ENCODE results near the gene C1orf105.

Gene C1orf105

DNA sequence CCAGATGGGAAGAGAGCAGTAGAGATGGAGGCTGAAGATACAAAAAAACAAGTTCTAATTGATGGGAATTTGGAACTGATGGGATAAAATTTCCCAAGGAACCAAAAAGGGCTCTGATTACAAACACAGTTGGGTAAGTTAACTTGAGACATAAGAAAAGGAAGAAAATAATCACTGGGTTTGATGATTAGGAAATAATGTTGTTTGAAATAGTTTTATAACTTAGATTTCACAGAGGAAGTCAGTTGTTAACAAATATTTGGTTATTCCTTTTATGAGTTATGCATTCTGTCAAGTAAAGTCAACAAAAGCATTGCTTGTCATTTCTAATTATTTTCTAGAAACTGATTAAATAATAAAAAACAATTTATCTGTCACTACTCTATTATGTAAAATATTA lies 92.1 kb downstream of the C1orf105 start:
- no peak for DNase-seq (ENCODE audit: low spot score)
- TF ChIP-seq CTCF (IDR thresholded peaks at IDR 0.05; ENCODE audit: extremely low read depth, insufficient read depth, missing control alignments), result no peak
- in situ Hi-C loops (cut with MboI; ENCODE audit: low pct_unique_long_range_greater_than_20kb, low sequenced_read_pairs, unreplicated experiment), result no loop called here

- in situ Hi-C loops (cut with MboI; ENCODE audit: low pct_unique_long_range_greater_than_20kb, low sequenced_read_pairs, unreplicated experiment), result no loop called here
These were observed 93.0 kb downstream of the C1orf105 start for GRCh38 chr1:172513479-172513878.

DNA sequence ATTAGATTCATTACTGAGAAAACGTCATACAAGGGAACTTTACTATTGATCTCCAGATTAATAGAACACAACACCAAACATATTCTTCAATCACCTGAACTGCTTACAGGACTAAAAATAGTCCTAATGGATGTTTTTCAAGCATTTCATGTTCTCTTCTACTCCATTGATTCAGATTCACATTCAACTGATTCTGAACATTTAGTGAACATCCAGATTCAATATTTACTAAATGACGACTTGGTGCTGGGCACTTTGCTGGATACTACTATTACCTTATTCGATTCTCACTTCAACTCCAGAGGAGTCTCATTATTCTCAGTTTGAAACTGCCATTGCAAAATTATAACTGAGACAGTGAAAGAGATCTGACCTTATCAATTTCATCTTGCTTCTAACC lies 93.6 kb downstream of the C1orf105 start:
- DNase-seq (ENCODE audit: low spot score), result no peak
- in situ Hi-C loops (cut with MboI; ENCODE audit: low pct_unique_long_range_greater_than_20kb, low sequenced_read_pairs, unreplicated experiment), result no loop called here
- no peak for TF ChIP-seq CTCF (IDR thresholded peaks at IDR 0.05; ENCODE audit: extremely low read depth, insufficient read depth, missing control alignments)

More at GRCh38 chr1:172513479-172513878, 93.0 kb downstream of the C1orf105 start:
- TF ChIP-seq CTCF (IDR thresholded peaks at IDR 0.05; ENCODE audit: extremely low read depth, insufficient read depth, missing control alignments), result no peak
- no peak for DNase-seq (ENCODE audit: low spot score)

DNA sequence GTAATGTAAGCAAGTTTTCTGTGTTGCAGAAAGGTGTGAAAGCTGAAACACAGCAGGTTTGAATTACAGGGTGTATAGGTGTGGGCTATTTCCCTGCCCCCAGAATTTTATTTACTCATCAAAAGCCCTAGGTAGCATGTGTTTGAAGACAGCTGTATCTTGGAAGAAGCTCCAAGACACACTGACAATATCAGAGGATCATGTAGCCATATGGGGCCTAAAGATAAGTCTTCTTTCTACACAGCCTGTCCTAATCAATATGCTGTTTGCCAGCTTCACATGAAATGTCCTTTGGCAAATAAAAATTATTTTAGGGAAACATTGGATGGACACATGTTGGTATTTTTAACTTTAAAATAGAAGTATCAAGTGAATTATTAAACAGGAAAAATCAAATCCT lies 95.0 kb downstream of the C1orf105 start:
- no peak for TF ChIP-seq CTCF (IDR thresholded peaks at IDR 0.05; ENCODE audit: extremely low read depth, insufficient read depth, missing control alignments)
- no peak for DNase-seq (ENCODE audit: low spot score)
- in situ Hi-C loops (cut with MboI; ENCODE audit: low pct_unique_long_range_greater_than_20kb, low sequenced_read_pairs, unreplicated experiment), result no loop called here

DNA sequence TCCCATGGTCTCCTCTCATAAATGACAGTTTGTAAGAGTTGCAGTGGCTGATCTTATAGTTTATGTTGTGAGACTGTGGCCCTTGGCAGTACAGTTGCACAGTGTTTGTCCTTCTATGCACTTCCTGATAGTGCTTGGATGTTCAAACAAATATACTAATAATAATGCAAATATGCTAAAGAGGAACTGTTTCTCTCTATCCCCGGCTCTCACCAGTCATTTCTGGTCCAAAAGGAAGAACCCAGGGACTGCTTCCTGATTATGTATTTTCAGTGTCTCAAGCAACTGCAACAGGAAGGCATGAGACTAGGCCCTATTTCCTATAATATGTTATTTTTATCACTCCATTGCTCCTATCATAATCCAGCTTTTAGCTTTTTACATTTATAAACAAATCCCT lies 95.4 kb downstream of the C1orf105 start:
- in situ Hi-C loops (cut with MboI; ENCODE audit: low pct_unique_long_range_greater_than_20kb, low sequenced_read_pairs, unreplicated experiment), result no loop called here
- no peak for DNase-seq (ENCODE audit: low spot score)
- TF ChIP-seq CTCF (IDR thresholded peaks at IDR 0.05; ENCODE audit: extremely low read depth, insufficient read depth, missing control alignments), result no peak

DNA sequence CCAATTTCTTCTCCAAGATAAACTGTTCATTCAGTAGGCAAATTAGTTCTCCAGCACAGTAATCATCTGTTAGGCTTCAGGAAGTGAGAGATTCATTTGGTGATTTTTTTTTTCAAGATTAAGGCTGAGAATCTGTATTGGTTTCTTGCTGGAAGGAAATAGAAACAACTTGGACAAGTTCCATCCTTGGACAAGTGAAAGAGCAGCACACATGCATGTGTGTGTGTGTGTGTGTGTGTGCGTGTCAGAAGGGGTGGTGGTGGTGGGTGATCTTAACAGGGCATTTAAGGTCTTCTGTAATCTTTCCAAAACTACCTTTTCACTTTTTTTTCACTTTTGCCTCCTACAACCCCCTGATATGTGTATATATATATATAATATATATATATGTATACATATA lies 96.6 kb downstream of the C1orf105 start:
- no peak for TF ChIP-seq CTCF (IDR thresholded peaks at IDR 0.05; ENCODE audit: extremely low read depth, insufficient read depth, missing control alignments)
- in situ Hi-C loops (cut with MboI; ENCODE audit: low pct_unique_long_range_greater_than_20kb, low sequenced_read_pairs, unreplicated experiment), result no loop called here
- DNase-seq (ENCODE audit: low spot score), result no peak

DNA sequence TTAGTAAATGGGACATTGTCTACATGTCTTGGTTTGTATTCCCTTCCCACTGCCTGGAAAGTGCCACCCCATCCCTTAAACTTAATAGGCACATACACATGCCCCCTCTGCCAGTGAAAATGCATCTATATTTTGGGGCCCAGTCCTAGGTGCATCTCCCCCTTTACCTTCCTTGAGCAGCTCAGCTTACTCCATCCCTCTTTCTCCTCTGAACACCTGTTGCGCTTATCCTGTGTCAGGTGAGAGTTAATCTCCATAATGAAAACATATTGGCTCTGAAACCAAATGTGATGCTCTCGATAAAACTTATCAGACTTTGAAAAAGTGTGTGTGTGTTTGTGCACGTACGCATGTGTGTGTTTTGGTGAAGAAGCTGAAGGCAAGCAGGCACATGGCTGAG lies 97.1 kb downstream of the C1orf105 start:
- DNase-seq (ENCODE audit: low spot score), result no peak
- in situ Hi-C loops (cut with MboI; ENCODE audit: low pct_unique_long_range_greater_than_20kb, low sequenced_read_pairs, unreplicated experiment), result no loop called here
- no peak for TF ChIP-seq CTCF (IDR thresholded peaks at IDR 0.05; ENCODE audit: extremely low read depth, insufficient read depth, missing control alignments)
